ENCODE results near the gene LTC4S. TPM values are rescaled to one million over a fixed set of nuclear protein-coding genes. Genes with fewer than 3 reads are reported as not detected.

The LTC4S gene
- total and polyA plus RNA-seq, 2 experiments from 2014 or later: 5.8 to 10.1 TPM

DNA sequence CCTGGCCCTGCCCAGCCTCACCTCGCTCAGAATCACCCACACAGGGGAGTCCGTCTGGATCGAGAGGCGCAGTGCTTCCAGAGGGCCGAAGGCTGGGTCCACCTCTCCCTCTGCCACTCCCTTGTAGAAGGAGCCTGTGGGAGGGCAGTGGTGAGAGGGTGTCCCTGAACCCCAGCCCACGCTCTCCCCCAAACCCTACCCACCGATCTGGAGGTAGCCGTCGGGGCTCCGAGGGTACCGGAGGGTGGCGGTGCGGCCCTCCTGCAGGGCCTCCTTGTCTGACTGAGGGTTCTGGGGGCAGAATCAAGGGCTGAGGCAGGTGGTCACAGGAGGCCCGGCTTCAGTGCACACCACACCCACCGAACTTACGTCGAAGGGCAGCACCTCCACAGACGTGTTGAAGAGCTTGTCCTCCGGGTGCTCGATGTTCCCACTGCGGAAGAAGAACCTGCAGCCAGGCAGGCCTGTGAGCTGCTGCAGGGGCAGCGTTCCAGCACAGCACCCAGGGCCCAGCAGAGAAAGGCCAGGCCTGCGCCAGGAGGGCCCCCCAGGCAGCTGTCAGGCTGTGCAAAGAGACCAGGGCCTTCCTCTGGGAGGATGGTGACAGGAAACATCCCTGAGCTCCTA lies 4.5 kb downstream of the LTC4S start:
- Mint-ChIP-seq H3K9me3 (no peaks in the 10 kb centered on the region), H3K27me3 (ENCODE audit: insufficient read depth, low read depth, poor library complexity) (peaks cover 20% of the 10 kb centered on the region), H3K4me1 (peaks cover 23% of the 10 kb centered on the region), H3K36me3 (ENCODE audit: low read depth) (peaks cover 34% of the 10 kb centered on the region), H3K27ac (no peak overlapping the region), H3K4me3 (no peak overlapping the region)
- peaks cover 10% of the 10 kb centered on the region for H3F3A ChIP-seq (replicated peaks; ENCODE audit: low read depth)
- TF ChIP-seq JUNB (IDR thresholded peaks at IDR 0.05; ENCODE audit: unreplicated experiment) (no peak), CREB1 (CRISPR knock-in tag; IDR thresholded peaks at IDR 0.05; ENCODE audit: low read depth) (no peak)
- TF ChIP-seq, protein P1, sequence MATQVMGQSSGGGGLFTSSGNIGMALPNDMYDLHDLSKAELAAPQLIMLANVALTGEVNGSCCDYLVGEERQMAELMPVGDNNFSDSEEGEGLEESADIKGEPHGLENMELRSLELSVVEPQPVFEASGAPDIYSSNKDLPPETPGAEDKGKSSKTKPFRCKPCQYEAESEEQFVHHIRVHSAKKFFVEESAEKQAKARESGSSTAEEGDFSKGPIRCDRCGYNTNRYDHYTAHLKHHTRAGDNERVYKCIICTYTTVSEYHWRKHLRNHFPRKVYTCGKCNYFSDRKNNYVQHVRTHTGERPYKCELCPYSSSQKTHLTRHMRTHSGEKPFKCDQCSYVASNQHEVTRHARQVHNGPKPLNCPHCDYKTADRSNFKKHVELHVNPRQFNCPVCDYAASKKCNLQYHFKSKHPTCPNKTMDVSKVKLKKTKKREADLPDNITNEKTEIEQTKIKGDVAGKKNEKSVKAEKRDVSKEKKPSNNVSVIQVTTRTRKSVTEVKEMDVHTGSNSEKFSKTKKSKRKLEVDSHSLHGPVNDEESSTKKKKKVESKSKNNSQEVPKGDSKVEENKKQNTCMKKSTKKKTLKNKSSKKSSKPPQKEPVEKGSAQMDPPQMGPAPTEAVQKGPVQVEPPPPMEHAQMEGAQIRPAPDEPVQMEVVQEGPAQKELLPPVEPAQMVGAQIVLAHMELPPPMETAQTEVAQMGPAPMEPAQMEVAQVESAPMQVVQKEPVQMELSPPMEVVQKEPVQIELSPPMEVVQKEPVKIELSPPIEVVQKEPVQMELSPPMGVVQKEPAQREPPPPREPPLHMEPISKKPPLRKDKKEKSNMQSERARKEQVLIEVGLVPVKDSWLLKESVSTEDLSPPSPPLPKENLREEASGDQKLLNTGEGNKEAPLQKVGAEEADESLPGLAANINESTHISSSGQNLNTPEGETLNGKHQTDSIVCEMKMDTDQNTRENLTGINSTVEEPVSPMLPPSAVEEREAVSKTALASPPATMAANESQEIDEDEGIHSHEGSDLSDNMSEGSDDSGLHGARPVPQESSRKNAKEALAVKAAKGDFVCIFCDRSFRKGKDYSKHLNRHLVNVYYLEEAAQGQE (IDR thresholded peaks at IDR 0.05; ENCODE audit: unreplicated experiment): no peak
- no peaks in the 10 kb centered on the region for H3K9me2 ChIP-seq (ENCODE audit: insufficient read depth)
- H3K27ac ChIP-seq (ENCODE audit: low read depth): no peak overlapping the region
- H3K79me2 ChIP-seq (replicated peaks; ENCODE audit: insufficient read depth): no peaks in the 10 kb centered on the region
- H4K20me1 ChIP-seq (replicated peaks; ENCODE audit: insufficient read depth): peaks cover 9% of the 10 kb centered on the region; the same call in 1 of the 2 replicates
- H3K4me3 ChIP-seq: no peak overlapping the region
- H3K4me2 ChIP-seq: no peak overlapping the region
- H3K36me3 ChIP-seq (ENCODE audit: insufficient read depth): no peaks in the 10 kb centered on the region; the same call in 1 of the 2 replicates
- no peak for ATAC-seq
- H3K27me3 ChIP-seq (ENCODE audit: insufficient read depth): no peaks in the 10 kb centered on the region
- no peak for DNase-seq (ENCODE audit: low spot score)
- peaks cover 18% of the 10 kb centered on the region for H3K4me1 ChIP-seq (ENCODE audit: insufficient read depth)
- H2AFZ ChIP-seq: no peak overlapping the region

DNA sequence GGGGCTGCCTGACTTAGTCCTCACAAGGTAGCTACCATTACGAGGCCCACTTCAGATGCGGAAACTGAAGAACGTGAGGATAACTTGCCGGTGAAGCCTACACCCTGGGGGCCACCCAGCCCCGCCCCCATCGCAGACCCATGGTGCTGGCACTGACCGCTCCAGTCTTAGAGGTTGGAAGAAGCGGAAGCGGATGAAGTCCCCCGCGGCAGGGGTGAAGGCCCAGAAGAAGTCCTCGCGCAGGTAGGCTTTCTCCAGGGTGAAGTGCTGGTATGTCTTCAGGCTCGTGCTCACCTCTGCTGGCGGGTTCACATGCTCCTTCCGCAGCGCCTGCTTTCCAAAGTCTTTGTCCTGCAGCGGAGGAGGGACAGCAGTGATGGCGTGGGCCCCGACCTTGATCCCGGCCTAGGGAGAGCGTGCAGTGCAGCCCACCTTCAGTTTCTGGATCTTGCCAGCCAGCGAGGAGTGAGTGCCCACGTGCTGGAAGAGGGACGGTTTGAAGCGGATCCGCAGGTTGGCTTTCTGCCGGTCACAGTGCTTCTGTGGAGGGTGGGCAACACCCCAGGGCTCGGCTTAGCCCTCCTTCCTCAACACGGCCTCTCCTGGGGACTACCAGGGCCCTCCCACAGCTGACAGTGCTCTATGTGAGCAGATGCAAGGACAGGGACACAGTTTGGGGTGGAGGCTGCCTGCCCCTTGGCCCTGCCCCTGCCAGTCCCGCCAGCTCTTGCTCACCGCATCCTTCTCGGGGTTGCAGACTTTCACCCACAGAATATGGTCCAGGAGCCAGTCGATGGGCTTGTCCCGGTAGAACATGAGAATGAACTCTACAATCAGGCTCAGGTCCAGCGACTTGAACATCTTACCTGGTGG lies 5.2 kb downstream of the LTC4S start:
- Histone ChIP-seq H3K36me3 (ENCODE audit: insufficient read depth) (no peaks in the 10 kb centered on the region; the same call in 1 of the 2 replicates), H2AFZ (no peak overlapping the region), H3F3A (replicated peaks; ENCODE audit: low read depth) (peaks cover 10% of the 10 kb centered on the region), H3K27me3 (ENCODE audit: insufficient read depth) (no peaks in the 10 kb centered on the region), H3K4me1 (ENCODE audit: insufficient read depth) (peaks cover 19% of the 10 kb centered on the region), H3K79me2 (replicated peaks; ENCODE audit: insufficient read depth) (peaks cover 4% of the 10 kb centered on the region; the same call in 1 of the 2 replicates), H4K20me1 (replicated peaks; ENCODE audit: insufficient read depth) (peaks cover 10% of the 10 kb centered on the region), H3K27ac (ENCODE audit: low read depth) (no peak overlapping the region), H3K4me3 (no peak overlapping the region), H3K9me2 (ENCODE audit: insufficient read depth) (no peaks in the 10 kb centered on the region), H3K4me2 (no peak overlapping the region)
- H3K4me3 Mint-ChIP-seq: no peak overlapping the region
- TF ChIP-seq ZNF114 (CRISPR knock-in tag; IDR thresholded peaks at IDR 0.05) (no peak), POLR2AphosphoS5 (IDR thresholded peaks at IDR 0.05; ENCODE audit: low read depth) (no peak), STAT1 (IDR thresholded peaks at IDR 0.05; ENCODE audit: unreplicated experiment) (no peak), ZNF331 (CRISPR knock-in tag; IDR thresholded peaks at IDR 0.05; ENCODE audit: low read depth) (no peak), NANOG (IDR thresholded peaks at IDR 0.05; ENCODE audit: borderline replicate concordance) (no peak), CREB1 (CRISPR knock-in tag; IDR thresholded peaks at IDR 0.05; ENCODE audit: low read depth) (no peak)
- TF ChIP-seq, protein P2, sequence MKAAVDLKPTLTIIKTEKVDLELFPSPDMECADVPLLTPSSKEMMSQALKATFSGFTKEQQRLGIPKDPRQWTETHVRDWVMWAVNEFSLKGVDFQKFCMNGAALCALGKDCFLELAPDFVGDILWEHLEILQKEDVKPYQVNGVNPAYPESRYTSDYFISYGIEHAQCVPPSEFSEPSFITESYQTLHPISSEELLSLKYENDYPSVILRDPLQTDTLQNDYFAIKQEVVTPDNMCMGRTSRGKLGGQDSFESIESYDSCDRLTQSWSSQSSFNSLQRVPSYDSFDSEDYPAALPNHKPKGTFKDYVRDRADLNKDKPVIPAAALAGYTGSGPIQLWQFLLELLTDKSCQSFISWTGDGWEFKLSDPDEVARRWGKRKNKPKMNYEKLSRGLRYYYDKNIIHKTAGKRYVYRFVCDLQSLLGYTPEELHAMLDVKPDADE (IDR thresholded peaks at IDR 0.05): no peak
- TF ChIP-seq, protein P3, sequence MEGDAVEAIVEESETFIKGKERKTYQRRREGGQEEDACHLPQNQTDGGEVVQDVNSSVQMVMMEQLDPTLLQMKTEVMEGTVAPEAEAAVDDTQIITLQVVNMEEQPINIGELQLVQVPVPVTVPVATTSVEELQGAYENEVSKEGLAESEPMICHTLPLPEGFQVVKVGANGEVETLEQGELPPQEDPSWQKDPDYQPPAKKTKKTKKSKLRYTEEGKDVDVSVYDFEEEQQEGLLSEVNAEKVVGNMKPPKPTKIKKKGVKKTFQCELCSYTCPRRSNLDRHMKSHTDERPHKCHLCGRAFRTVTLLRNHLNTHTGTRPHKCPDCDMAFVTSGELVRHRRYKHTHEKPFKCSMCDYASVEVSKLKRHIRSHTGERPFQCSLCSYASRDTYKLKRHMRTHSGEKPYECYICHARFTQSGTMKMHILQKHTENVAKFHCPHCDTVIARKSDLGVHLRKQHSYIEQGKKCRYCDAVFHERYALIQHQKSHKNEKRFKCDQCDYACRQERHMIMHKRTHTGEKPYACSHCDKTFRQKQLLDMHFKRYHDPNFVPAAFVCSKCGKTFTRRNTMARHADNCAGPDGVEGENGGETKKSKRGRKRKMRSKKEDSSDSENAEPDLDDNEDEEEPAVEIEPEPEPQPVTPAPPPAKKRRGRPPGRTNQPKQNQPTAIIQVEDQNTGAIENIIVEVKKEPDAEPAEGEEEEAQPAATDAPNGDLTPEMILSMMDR (conservative IDR thresholded peaks at IDR 0.05; ENCODE audit: low read depth in 2 of 2): no peak
- ATAC-seq (no peak), DNase-seq (ENCODE audit: low spot score) (no peak)
- peaks cover 23% of the 10 kb centered on the region for H3K4me1 Mint-ChIP-seq
- H3K27ac Mint-ChIP-seq: no peak overlapping the region; the same call in 1 of the 2 replicates
- no peaks in the 10 kb centered on the region for H3K9me3 Mint-ChIP-seq
- peaks cover 34% of the 10 kb centered on the region for H3K36me3 Mint-ChIP-seq (ENCODE audit: low read depth)
- H3K27me3 Mint-ChIP-seq (ENCODE audit: insufficient read depth, low read depth, poor library complexity): peaks cover 16% of the 10 kb centered on the region
